GM21786 (cell line): ENCODE results near the gene SLC32A1.

Source experiments
- ATAC-seq: cut with Tn5 transposase; IDR thresholded peaks from one replicate; pipeline ENCODE4 v1.9.1; 2021; ENCODE audit not compliant: unreplicated experiment

SLC32A1 gene

DNA sequence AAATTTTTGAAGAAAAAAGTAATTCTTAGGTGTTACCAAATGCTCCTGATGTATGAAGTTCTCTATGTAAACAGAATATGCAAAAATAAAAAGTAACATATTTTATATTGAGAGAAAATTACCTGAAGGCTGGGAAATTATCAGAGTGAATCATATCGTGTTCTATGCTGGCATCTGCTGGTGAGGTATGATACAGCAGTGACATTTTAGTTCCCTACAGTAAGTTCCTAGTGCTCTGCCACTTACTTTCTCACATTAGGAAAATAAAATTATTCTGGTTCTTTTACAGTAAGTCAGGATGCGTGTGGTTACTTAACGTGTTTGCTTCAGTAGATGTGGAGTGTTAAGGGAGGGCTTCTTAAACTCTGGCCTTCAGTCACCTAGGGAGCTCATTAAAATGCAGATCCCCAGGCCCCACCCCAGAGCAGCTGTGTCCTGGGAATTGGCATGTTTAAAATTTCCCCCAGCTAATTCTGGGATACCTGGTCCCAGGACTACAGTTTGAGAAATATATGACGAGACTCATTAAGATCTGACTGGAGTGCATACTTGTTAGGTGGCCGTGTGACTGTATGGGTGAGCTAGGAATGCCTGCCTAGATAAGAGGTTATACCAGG is 27.2 kb downstream of the SLC32A1 start:
- ATAC-seq, result no peak

DNA sequence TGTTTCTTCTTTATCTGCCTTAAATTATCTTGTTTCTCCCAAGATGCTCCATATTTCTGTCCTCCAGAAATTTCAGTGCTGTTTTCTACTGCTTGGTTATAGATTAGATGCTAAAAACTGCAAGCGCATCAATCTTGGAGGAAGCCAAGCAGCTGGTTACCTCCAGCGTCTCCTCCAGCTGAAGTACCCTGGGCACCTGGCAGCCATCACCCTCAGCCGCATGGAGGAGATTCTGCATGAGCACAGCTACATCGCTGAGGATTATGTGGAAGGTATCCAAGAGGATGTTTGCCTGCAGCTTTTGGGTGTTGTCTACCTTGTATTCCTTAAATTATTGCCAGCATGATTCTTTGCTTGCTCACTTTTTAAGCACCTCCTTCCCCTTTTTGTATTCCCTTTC is 27.7 kb downstream of the SLC32A1 start:
- ATAC-seq, result no peak

DNA sequence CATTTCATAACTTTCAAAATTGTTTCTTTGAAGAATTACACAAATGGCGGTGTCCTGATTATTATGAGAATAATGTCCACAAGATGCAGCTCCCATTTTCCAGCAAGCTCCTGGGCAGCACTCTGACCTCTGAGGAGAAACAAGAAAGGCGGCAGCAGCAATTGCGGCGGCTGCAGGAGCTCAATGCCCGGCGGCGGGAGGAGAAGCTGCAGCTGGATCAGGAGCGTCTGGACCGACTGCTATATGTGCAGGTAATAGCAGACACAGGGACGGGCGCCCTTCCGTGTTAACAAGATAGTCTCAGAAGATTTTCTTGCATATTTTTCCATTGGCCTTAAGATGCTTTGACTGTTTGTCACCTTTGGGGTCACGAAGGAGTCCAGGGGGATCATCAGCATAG is 30.6 kb downstream of the SLC32A1 start:
- ATAC-seq, result no peak

DNA sequence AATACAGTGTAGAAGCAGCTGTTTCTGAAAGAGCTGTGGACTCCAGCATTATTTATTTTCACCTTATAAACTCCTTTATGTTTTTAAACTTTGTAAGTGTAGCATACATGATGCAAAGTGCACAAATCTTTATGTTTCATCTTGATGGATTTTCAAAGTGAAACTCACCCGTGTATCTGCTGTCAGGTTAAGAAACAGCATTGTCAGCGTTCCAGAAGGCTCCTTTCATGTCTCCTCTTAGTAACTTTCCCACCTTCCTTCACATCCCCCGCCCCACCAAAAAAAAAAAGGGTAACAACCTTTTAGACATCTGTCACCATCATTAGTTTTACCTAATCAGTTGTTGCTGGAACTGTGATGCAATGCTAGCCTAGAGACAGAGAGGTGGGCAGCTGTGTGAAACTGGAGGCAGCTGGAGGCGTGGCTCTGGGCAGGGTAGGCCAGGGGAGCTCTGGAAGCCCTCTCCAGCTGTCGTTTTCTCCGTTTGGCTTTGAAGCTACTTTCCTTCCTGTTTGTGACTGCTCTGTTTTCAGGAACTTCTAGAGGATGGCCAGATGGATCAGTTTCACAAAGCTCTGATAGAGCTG is 31.1 kb downstream of the SLC32A1 start:
- no peak for ATAC-seq

DNA sequence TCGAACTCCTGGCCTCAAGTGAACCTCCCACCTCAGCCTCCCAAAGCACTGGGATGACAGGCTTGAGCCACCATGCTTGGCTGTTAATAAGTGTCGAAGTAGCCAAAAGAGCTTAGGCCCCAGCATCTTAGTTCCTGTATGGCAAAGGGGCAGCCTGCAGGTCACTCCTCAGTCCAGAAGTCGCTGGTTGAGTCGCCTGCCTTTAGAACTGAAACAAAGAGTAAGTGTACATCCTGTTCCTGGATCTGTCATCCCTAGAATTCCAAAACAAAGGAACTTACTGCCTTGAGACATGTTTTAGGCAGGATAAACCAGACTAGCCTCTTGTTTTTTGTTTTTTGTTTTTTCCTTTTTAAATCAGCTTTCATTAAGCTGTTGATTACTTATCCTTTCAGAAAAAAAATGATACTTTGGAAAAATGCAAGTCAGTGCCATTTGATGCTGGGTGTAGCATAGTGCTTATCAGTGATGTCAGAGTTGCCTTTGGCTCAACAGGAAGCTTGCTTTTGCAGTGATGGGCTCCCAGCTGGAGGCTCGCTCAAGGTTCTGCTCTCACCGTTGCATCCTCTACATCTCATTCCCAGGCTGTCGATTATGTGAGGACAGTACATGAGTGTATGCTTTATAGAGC is 33.0 kb downstream of the SLC32A1 start:
- no peak for ATAC-seq

DNA sequence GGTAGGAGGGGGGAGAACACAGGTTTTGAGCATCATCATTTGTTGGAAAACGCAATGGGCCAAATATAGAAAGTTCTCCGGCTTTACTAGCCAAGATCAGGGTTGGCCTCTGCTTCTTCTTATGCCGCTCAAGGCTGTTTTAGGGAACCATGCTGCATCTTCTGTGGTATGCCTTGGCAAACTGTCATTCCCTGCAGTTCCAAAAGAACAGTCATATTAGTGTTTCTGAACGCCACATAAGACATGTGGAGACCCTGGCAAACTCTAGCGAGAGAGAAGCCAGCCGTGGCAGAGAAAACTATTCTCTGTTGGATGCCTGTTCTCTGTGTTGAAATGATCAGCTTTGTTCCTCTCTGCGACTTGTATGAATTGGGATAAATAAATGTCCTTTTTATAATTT is 34.8 kb downstream of the SLC32A1 start:
- no peak for ATAC-seq

DNA sequence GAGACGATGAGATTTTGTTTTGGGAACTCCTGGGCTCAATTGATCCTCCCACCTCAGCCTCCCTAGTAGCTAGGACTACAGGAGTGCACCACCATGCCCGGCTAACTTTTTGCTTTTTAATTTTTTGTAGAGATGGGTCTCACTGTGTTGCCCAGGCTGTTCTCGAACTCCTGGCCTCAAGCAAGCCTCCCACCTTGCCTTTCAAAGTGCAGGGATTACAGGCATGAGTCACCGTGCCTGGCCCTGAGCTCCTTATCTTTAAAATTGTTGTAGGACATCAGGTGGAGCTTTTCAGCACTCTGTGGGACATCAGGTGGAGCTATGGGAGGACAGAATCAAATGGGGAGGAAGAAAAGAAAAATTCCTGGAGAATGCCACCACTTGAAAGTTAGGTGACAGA is 36.7 kb downstream of the SLC32A1 start:
- ATAC-seq, result no peak

DNA sequence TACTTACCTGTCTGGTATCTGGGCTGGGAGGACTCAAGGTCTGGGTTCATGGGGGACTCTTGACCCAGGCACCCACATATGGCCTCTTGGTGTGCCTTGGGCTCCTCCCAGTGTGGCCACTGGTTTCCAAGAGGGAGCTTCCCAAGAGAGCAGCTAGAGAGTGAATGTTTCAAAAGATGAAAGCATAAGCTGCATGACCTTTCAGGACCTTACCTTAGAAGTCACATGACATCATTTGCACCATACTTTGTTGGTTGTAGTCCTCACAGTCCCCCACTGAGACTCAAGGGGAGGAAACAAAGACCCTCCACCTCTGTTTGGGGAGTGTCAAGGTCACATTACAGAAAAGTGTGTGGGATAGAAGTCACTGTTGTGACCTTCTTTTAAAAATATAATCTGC is 37.9 kb downstream of the SLC32A1 start:
- no peak for ATAC-seq

DNA sequence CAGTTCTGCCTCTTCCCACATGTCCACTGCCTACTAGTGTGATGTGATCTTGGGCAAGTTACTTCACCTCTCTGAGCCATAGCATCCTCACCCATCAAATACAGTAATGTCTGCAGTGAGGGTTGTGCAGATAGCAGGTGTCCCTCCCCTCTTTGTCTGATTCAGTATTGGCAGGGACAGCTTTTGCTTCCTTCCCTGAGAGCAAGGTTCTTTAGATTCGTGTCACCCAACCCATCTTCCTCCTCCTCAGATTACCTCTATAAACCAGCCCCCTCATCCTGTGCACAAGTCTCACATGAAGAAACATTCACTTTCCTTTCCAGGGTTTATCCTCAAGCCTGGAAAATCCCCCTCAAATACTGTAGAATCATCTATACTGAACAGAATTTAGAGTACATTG is 39.3 kb downstream of the SLC32A1 start:
- no peak for ATAC-seq

DNA sequence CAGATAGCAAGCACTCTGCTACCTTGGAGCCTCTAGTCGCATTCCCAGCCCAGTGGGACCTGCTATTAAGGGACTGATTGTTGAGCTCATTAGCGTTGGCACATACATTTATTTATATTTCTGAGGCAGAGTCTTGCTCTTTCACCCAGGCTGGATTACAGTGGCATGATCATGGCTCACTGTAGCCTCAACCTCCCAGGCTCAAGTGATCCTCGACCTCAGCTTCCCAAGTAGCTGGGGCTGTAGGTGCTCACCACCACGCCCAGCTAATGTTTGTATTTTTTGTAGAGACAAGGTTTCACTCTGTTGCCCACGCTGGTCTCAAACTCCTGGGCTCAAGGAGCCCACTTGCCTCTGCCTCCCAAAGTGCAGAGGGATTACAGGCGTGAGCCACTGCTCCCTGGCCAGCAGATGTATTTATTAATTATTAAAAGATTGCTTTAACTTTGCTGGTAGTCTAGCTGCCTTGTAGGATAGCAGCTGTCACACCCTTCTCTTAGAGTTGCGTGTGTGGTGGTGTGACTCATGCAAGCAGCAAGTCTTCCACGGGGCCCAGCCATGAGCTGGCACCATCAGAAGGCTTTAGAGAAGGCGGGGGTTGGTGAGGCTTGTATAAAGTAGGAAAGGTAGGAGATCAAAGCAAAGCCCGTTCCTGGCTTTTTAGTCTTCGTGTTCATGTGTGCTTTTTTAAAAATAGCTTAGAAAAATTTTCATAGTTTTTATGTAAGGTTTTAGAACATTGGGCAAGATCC is 40.5 kb downstream of the SLC32A1 start:
- no peak for ATAC-seq

DNA sequence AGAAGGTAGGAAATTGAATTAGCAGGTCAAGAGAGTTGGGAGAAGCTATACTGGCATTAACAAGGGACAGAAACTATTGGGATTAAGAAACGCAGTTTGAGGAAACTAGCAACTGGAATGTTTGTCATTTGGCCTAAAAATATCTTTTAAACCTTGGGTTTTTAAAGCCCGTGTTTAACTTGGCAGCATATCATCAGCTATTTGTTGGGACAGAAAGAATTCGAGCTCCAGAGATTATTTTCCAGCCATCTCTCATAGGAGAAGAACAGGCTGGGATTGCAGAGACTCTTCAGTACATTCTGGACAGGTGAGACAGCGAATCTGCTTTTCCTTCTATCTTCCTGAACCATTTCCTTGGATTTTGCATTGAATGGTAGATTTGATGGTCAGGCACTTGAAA is 41.8 kb downstream of the SLC32A1 start:
- no peak for ATAC-seq

DNA sequence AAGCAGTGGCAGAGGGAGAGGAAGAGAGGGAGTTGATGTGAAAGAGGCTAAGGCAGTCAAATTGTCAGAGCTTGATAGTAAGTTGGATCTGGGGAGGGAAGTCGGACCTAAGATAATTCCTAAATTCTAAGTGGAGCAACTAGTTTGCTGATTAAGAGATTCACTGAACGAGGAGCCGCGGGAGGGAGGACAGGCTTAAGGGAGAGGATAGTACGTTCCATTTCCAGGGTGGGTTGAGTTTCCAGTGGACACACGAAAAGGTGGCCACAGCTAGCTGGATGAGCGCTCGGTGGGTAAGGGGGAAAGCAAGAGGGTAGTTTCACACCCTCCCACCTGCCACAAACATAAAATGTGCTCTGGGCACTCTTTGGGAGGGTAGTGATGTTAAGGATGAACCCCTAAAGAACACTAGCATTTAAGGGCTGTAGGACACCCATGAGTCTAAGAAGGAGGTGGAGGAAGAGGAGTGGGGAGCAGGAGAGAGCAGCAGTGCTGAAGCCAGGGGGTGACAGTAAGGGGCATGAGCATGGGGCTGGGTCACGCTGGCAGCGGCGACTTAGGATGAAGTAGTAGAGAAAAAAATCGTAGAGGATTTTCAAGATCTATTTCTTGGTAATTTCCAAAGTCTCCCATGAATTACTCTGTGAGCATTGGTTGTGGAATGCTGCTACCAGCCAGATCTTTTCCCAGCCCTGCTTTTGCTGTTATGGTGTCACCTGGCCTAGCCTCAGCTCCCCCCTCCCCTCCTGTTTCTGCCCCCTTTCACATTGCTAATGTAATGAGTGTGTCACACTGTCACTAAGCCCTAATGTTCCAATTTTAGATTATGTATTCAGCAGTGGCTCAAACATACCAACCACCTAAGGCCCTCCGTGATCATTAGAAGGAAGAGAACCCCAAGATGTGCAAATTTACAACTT is 45.4 kb downstream of the SLC32A1 start:
- no peak for ATAC-seq

DNA sequence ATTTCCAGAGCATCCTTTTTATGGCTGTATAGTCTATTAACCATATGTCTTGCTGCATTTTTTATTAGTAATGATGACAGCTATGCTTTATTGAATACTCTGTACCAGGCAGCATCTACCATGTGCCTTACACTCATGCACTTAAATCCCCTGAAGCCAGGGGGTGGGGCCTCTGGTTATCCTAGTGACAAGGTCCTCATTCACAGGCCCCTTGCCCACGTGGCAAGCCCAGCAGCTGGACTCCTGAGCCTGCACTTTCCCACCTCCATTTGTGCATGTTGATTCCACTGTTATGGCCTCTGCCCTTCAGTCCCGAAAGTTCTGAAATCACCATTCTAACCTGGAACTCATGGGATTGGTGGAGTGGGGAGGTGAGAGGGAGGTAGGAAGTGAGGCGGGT is 46.3 kb downstream of the SLC32A1 start:
- no peak for ATAC-seq

DNA sequence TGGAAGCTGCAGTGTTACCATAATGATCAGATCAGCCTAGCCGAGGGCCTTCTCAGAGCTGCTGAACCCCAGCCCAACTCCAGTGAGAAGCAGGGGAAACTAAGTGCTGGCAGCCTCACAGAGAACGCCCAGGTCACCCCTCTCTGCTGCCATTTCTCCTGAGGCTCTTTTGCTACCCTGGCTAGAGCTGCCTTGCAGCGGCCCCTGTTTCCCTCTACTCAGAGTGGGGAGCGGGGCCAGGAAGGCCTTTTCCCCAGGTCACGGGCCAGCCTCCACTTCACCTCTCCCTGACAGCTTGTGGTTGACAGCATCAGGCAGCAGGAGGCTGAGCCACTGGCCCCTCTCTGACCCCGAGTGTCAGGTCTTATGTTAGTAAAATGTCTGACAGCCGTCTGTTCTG is 46.7 kb downstream of the SLC32A1 start:
- no peak for ATAC-seq

DNA sequence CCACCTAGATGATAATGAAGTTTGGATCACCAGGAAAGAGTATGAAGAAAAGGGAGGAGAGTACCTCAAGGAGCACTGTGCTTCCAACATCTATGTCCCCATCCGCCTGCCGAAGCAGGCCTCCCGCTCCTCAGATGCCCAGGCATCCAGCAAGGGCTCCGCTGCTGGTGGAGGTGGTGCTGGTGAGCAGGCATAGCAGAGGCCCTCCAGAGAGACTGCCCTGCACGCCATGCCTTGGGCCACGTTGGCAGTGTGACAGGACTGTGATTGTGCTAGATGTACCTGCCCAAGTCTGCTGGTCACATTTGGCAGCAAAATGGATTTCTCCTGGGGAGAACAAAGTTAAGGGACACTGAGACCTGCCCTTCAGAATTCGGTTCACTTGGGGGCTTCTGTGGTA is 47.3 kb downstream of the SLC32A1 start:
- ATAC-seq, result no peak

DNA sequence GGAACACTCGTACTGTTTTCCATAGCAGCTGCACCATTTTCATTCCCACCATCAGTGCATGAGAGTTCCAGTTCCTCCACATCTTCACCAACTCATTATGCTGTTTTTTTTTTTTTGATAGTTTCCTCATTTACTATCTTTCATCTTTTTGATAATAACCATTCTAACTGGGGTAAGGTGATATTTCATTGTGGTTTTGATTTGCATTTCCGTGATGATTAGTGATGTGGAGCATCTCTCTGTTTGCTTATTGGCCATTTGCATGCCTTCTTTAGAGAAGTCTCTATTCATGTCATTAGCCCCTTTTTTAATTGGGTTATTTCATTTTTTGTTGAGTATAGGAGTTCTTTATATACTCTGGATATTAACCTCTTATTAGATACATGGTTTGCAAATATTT is 49.9 kb downstream of the SLC32A1 start:
- no peak for ATAC-seq

DNA sequence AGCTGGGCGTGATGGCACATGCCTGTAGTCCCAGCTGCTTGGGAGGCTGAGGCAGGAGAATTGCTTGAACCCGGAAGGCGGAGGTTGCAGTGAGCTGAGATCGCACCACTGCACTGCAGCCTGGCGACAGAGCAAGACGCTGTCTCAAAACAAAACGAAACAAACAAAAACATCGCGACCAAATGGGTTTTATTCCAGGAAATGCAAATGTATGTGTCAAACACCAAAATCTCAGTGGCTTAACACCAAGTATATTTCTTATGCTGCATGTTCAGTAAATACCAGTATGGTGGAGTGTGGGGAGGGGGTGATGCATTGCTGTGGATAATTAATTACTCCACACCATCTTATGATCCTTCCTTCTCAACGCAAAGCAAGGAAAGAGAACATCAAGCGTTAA is 52.1 kb downstream of the SLC32A1 start:
- no peak for ATAC-seq
